ENCODE results near the gene CX3CL1. TPM values are rescaled to one million over a fixed set of nuclear protein-coding genes. Genes with fewer than 3 reads are reported as not detected.
A peak's percentile ranks its signal among the peaks of the same experiment; 100 is the strongest.

Gene CX3CL1
- total and polyA plus RNA-seq, 10 of the 15 experiments (the other 5 are each of a cell fraction or from before 2014, with no cell fraction given): 0.03 to 1.2 (median 0.46) TPM

DNA sequence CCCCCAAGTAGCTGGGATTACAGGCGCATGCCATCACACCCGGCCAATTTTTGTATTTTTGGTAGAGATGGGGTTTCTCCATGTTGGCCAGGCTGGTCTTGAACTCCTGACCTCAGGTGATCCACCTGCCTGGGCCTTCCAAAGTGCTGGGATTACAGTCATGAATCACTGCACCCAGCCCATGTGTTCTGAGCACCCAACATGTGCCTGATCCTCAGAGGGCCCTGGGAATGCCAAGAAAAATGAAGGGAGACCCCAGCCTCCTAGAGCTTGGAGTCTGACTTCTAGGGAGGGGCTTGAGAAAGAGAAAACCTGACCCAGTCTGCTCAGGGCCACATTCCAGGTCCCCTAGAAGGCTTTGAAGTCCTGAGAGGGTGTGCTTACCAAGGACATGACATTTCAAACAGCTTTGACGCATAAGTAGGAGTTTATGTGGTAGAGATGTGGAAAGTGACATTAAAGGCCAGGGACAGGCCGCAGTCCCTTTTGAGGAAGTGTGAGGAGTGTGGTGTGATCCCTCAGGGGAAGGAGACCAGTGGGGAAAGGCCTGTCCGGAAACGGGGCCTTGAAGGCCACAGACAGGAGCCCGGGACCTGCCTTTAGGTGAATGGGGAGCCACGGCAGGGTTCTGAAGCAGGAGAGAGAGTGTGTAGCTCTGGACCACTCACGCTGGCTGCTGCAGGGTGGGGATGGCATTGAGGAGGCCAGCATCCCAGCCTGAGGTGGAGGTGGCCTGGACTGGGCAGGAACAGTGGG is 14.8 kb upstream of the CX3CL1 start (continued):
- TF ChIP-seq FOXM1 (IDR thresholded peaks at IDR 0.05; ENCODE audit: low read depth, low read length) (peak; percentile 27; the same call in 1 of the 2 replicates), EED (IDR thresholded peaks at IDR 0.05; ENCODE audit: low read depth) (peak; percentile 97), EP300 (IDR thresholded peaks at IDR 0.05; ENCODE audit: borderline replicate concordance in 1 of 2, control insufficient read depth in 1 of 2, low read depth in 2 of 2, low read length in 2 of 2) (peak; percentile 64 to 83; a peak in 3 of 4 replicates), SPI1 (IDR thresholded peaks at IDR 0.05; ENCODE audit: borderline replicate concordance, insufficient read depth, low read depth, low read length) (peak; percentile 95), TCF7 (IDR thresholded peaks at IDR 0.05; ENCODE audit: borderline replicate concordance) (peak; percentile 55; the same call in 1 of the 2 replicates), SIN3A (IDR thresholded peaks at IDR 0.05; ENCODE audit: low read depth, low read length) (no peak), IKZF2 (IDR thresholded peaks at IDR 0.05) (peak; percentile 94 to 96), TCF3 (IDR thresholded peaks at IDR 0.05; ENCODE audit: borderline replicate concordance, insufficient read depth, low read depth, low read length) (no peak), GABPA (IDR thresholded peaks at IDR 0.05; ENCODE audit: low read depth) (no peak), KDM1A (IDR thresholded peaks at IDR 0.05; ENCODE audit: borderline replicate concordance) (no peak), TCF12 (IDR thresholded peaks at IDR 0.05; ENCODE audit: low read depth, low read length) (peak; percentile 62; the same call in 1 of the 2 replicates), POLR2A (IDR thresholded peaks at IDR 0.05; ENCODE audit: low read depth, low read length) (0 out of 2 replicates have a peak, but pooled peaks have one; percentile 30), MXI1 (IDR thresholded peaks at IDR 0.05; ENCODE audit: low read depth, low read length) (0 out of 2 replicates have a peak, but pooled peaks have one; percentile 31), PAX5 (IDR thresholded peaks at IDR 0.05; ENCODE audit: borderline replicate concordance, low read depth, low read length) (peak; percentile 53; the same call in 1 of the 2 replicates), CBX5 (IDR thresholded peaks at IDR 0.05; ENCODE audit: low read depth) (no peak), IKZF1 (conservative IDR thresholded peaks at IDR 0.05) (peak; percentile 95), RAD21 (IDR thresholded peaks at IDR 0.05; ENCODE audit: insufficient read depth, low read depth, low read length) (no peak)
- TF ChIP-seq, protein P1, sequence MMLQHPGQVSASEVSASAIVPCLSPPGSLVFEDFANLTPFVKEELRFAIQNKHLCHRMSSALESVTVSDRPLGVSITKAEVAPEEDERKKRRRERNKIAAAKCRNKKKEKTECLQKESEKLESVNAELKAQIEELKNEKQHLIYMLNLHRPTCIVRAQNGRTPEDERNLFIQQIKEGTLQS (IDR thresholded peaks at IDR 0.05; ENCODE audit: borderline replicate concordance, extremely low read depth, low read depth, low read length): no peak
- TF ChIP-seq, protein P2, sequence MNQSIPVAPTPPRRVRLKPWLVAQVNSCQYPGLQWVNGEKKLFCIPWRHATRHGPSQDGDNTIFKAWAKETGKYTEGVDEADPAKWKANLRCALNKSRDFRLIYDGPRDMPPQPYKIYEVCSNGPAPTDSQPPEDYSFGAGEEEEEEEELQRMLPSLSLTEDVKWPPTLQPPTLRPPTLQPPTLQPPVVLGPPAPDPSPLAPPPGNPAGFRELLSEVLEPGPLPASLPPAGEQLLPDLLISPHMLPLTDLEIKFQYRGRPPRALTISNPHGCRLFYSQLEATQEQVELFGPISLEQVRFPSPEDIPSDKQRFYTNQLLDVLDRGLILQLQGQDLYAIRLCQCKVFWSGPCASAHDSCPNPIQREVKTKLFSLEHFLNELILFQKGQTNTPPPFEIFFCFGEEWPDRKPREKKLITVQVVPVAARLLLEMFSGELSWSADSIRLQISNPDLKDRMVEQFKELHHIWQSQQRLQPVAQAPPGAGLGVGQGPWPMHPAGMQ (IDR thresholded peaks at IDR 0.05; ENCODE audit: borderline replicate concordance): no peak
- TF ChIP-seq, protein P3, sequence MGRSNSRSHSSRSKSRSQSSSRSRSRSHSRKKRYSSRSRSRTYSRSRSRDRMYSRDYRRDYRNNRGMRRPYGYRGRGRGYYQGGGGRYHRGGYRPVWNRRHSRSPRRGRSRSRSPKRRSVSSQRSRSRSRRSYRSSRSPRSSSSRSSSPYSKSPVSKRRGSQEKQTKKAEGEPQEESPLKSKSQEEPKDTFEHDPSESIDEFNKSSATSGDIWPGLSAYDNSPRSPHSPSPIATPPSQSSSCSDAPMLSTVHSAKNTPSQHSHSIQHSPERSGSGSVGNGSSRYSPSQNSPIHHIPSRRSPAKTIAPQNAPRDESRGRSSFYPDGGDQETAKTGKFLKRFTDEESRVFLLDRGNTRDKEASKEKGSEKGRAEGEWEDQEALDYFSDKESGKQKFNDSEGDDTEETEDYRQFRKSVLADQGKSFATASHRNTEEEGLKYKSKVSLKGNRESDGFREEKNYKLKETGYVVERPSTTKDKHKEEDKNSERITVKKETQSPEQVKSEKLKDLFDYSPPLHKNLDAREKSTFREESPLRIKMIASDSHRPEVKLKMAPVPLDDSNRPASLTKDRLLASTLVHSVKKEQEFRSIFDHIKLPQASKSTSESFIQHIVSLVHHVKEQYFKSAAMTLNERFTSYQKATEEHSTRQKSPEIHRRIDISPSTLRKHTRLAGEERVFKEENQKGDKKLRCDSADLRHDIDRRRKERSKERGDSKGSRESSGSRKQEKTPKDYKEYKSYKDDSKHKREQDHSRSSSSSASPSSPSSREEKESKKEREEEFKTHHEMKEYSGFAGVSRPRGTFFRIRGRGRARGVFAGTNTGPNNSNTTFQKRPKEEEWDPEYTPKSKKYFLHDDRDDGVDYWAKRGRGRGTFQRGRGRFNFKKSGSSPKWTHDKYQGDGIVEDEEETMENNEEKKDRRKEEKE (IDR thresholded peaks at IDR 0.05): no peak
- TF ChIP-seq, protein P4, sequence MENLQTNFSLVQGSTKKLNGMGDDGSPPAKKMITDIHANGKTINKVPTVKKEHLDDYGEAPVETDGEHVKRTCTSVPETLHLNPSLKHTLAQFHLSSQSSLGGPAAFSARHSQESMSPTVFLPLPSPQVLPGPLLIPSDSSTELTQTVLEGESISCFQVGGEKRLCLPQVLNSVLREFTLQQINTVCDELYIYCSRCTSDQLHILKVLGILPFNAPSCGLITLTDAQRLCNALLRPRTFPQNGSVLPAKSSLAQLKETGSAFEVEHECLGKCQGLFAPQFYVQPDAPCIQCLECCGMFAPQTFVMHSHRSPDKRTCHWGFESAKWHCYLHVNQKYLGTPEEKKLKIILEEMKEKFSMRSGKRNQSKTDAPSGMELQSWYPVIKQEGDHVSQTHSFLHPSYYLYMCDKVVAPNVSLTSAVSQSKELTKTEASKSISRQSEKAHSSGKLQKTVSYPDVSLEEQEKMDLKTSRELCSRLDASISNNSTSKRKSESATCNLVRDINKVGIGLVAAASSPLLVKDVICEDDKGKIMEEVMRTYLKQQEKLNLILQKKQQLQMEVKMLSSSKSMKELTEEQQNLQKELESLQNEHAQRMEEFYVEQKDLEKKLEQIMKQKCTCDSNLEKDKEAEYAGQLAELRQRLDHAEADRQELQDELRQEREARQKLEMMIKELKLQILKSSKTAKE (IDR thresholded peaks at IDR 0.05; ENCODE audit: low read depth, poor library complexity, severe bottlenecking): no peak
- TF ChIP-seq, protein P5, sequence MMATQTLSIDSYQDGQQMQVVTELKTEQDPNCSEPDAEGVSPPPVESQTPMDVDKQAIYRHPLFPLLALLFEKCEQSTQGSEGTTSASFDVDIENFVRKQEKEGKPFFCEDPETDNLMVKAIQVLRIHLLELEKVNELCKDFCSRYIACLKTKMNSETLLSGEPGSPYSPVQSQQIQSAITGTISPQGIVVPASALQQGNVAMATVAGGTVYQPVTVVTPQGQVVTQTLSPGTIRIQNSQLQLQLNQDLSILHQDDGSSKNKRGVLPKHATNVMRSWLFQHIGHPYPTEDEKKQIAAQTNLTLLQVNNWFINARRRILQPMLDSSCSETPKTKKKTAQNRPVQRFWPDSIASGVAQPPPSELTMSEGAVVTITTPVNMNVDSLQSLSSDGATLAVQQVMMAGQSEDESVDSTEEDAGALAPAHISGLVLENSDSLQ (IDR thresholded peaks at IDR 0.05): peak; percentile 5; the same call in 1 of the 2 replicates
